ENCODE results near the gene SKA1.

The SKA1 gene

GRCh38 chr18:50359806-50360205, 15.0 kb upstream of the SKA1 start:
- H3K9me3 ChIP-seq (ENCODE audit: control insufficient read depth, low read length), result no peaks in the 10 kb centered on the region
- no peak overlapping the region for H3K4me3 ChIP-seq (ENCODE audit: low read length)
- H3K9ac ChIP-seq (ENCODE audit: low read length), result no peak overlapping the region
- H3K36me3 ChIP-seq (ENCODE audit: control insufficient read depth, insufficient read depth, low read length), result no peaks in the 10 kb centered on the region
- H3K27me3 ChIP-seq (ENCODE audit: control insufficient read depth, insufficient read depth, low read length), result peaks cover 4% of the 10 kb centered on the region
- H3K4me1 ChIP-seq (ENCODE audit: control insufficient read depth, insufficient read depth, low read length), result no peaks in the 10 kb centered on the region

- no peak overlapping the region for H3K4me3 ChIP-seq (ENCODE audit: low read length)
- H3K9me3 ChIP-seq (ENCODE audit: control insufficient read depth, low read length), result no peaks in the 10 kb centered on the region
- no peaks in the 10 kb centered on the region for H3K4me1 ChIP-seq (ENCODE audit: control insufficient read depth, insufficient read depth, low read length)
- peaks cover 4% of the 10 kb centered on the region for H3K27me3 ChIP-seq (ENCODE audit: control insufficient read depth, insufficient read depth, low read length)
- no peaks in the 10 kb centered on the region for H3K36me3 ChIP-seq (ENCODE audit: control insufficient read depth, insufficient read depth, low read length)
- no peak overlapping the region for H3K9ac ChIP-seq (ENCODE audit: low read length)
Measured at GRCh38 chr18:50360611-50361010, 14.2 kb upstream of the SKA1 start.

GRCh38 chr18:50369672-50370071, 5.2 kb upstream of the SKA1 start:
- Histone ChIP-seq H3K27me3 (ENCODE audit: control insufficient read depth, insufficient read depth, low read length) (no peaks in the 10 kb centered on the region), H3K9ac (ENCODE audit: low read length) (no peak overlapping the region), H3K9me3 (ENCODE audit: control insufficient read depth, low read length) (no peaks in the 10 kb centered on the region), H3K36me3 (ENCODE audit: control insufficient read depth, insufficient read depth, low read length) (no peaks in the 10 kb centered on the region), H3K4me1 (ENCODE audit: control insufficient read depth, insufficient read depth, low read length) (peaks cover 11% of the 10 kb centered on the region), H3K4me3 (ENCODE audit: low read length) (no peak overlapping the region)

GRCh38 chr18:50372743-50373142, 2.1 kb upstream of the SKA1 start:
- Histone ChIP-seq H3K27me3 (ENCODE audit: control insufficient read depth, insufficient read depth, low read length) (no peaks in the 10 kb centered on the region), H3K36me3 (ENCODE audit: control insufficient read depth, insufficient read depth, low read length) (no peaks in the 10 kb centered on the region), H3K9me3 (ENCODE audit: control insufficient read depth, low read length) (no peaks in the 10 kb centered on the region), H3K4me1 (ENCODE audit: control insufficient read depth, insufficient read depth, low read length) (peaks cover 11% of the 10 kb centered on the region), H3K9ac (ENCODE audit: low read length) (no peak overlapping the region), H3K4me3 (ENCODE audit: low read length) (no peak overlapping the region)

- H3K36me3 ChIP-seq (ENCODE audit: control insufficient read depth, insufficient read depth, low read length), result no peaks in the 10 kb centered on the region
- peak overlapping the region; percentile 80 for H3K9ac ChIP-seq (ENCODE audit: low read length)
- H3K9me3 ChIP-seq (ENCODE audit: control insufficient read depth, low read length), result no peaks in the 10 kb centered on the region
- H3K4me1 ChIP-seq (ENCODE audit: control insufficient read depth, insufficient read depth, low read length), result peaks cover 11% of the 10 kb centered on the region
- H3K4me3 ChIP-seq (ENCODE audit: low read length), result peak overlapping the region; percentile 48
- H3K27me3 ChIP-seq (ENCODE audit: control insufficient read depth, insufficient read depth, low read length), result no peaks in the 10 kb centered on the region
Measured at GRCh38 chr18:50373561-50374219, 1.2 kb upstream of the SKA1 start.

- H3K4me1 ChIP-seq (ENCODE audit: control insufficient read depth, insufficient read depth, low read length), result peaks cover 11% of the 10 kb centered on the region
- no peaks in the 10 kb centered on the region for H3K36me3 ChIP-seq (ENCODE audit: control insufficient read depth, insufficient read depth, low read length)
- H3K9ac ChIP-seq (ENCODE audit: low read length), result peak overlapping the region; percentile 80
- no peaks in the 10 kb centered on the region for H3K27me3 ChIP-seq (ENCODE audit: control insufficient read depth, insufficient read depth, low read length)
- H3K4me3 ChIP-seq (ENCODE audit: low read length), result peak overlapping the region; percentile 48
- no peaks in the 10 kb centered on the region for H3K9me3 ChIP-seq (ENCODE audit: control insufficient read depth, low read length)
Measured at GRCh38 chr18:50374220-50374752, 560 bp upstream of the SKA1 start.

- Histone ChIP-seq H3K4me3 (ENCODE audit: low read length) (no peak overlapping the region), H3K27me3 (ENCODE audit: control insufficient read depth, insufficient read depth, low read length) (no peaks in the 10 kb centered on the region), H3K4me1 (ENCODE audit: control insufficient read depth, insufficient read depth, low read length) (peaks cover 11% of the 10 kb centered on the region), H3K9me3 (ENCODE audit: control insufficient read depth, low read length) (no peaks in the 10 kb centered on the region), H3K9ac (ENCODE audit: low read length) (no peak overlapping the region), H3K36me3 (ENCODE audit: control insufficient read depth, insufficient read depth, low read length) (no peaks in the 10 kb centered on the region)
Measured at GRCh38 chr18:50377061-50377798, 2.4 kb downstream of the SKA1 start.

- no peaks in the 10 kb centered on the region for H3K4me1 ChIP-seq (ENCODE audit: control insufficient read depth, insufficient read depth, low read length)
Measured at GRCh38 chr18:50388988-50389387, 14.1 kb downstream of the SKA1 start.

GRCh38 chr18:50393802-50394201, 19.0 kb downstream of the SKA1 start:
- H3K27me3 ChIP-seq (ENCODE audit: control insufficient read depth, insufficient read depth, low read length), result no peaks in the 10 kb centered on the region
- no peak overlapping the region for H3K4me3 ChIP-seq (ENCODE audit: low read length)
- no peaks in the 10 kb centered on the region for H3K36me3 ChIP-seq (ENCODE audit: control insufficient read depth, insufficient read depth, low read length)
- H3K9ac ChIP-seq (ENCODE audit: low read length), result no peak overlapping the region
- H3K9me3 ChIP-seq (ENCODE audit: control insufficient read depth, low read length), result no peaks in the 10 kb centered on the region
- no peaks in the 10 kb centered on the region for H3K4me1 ChIP-seq (ENCODE audit: control insufficient read depth, insufficient read depth, low read length)

More at GRCh38 chr18:50388988-50389387, 14.1 kb downstream of the SKA1 start:
- Histone ChIP-seq H3K36me3 (ENCODE audit: control insufficient read depth, insufficient read depth, low read length) (no peaks in the 10 kb centered on the region), H3K27me3 (ENCODE audit: control insufficient read depth, insufficient read depth, low read length) (no peaks in the 10 kb centered on the region), H3K4me3 (ENCODE audit: low read length) (no peak overlapping the region), H3K9me3 (ENCODE audit: control insufficient read depth, low read length) (no peaks in the 10 kb centered on the region), H3K9ac (ENCODE audit: low read length) (no peak overlapping the region)

GRCh38 chr18:50395093-50395492, 20.2 kb downstream of the SKA1 start:
- Histone ChIP-seq H3K27me3 (ENCODE audit: control insufficient read depth, insufficient read depth, low read length) (no peaks in the 10 kb centered on the region), H3K36me3 (ENCODE audit: control insufficient read depth, insufficient read depth, low read length) (no peaks in the 10 kb centered on the region), H3K4me1 (ENCODE audit: control insufficient read depth, insufficient read depth, low read length) (no peaks in the 10 kb centered on the region), H3K4me3 (ENCODE audit: low read length) (no peak overlapping the region), H3K9ac (ENCODE audit: low read length) (no peak overlapping the region), H3K9me3 (ENCODE audit: control insufficient read depth, low read length) (no peaks in the 10 kb centered on the region)

GRCh38 chr18:50396005-50396660, 21.3 kb downstream of the SKA1 start:
- no peaks in the 10 kb centered on the region for H3K4me1 ChIP-seq (ENCODE audit: control insufficient read depth, insufficient read depth, low read length)
- peaks cover 2% of the 10 kb centered on the region for H3K27me3 ChIP-seq (ENCODE audit: control insufficient read depth, insufficient read depth, low read length)
- H3K4me3 ChIP-seq (ENCODE audit: low read length), result no peak overlapping the region
- no peak overlapping the region for H3K9ac ChIP-seq (ENCODE audit: low read length)
- no peaks in the 10 kb centered on the region for H3K9me3 ChIP-seq (ENCODE audit: control insufficient read depth, low read length)
- no peaks in the 10 kb centered on the region for H3K36me3 ChIP-seq (ENCODE audit: control insufficient read depth, insufficient read depth, low read length)

- Histone ChIP-seq H3K27me3 (ENCODE audit: control insufficient read depth, insufficient read depth, low read length) (peaks cover 10% of the 10 kb centered on the region), H3K9me3 (ENCODE audit: control insufficient read depth, low read length) (no peaks in the 10 kb centered on the region), H3K36me3 (ENCODE audit: control insufficient read depth, insufficient read depth, low read length) (no peaks in the 10 kb centered on the region), H3K4me1 (ENCODE audit: control insufficient read depth, insufficient read depth, low read length) (no peaks in the 10 kb centered on the region), H3K4me3 (ENCODE audit: low read length) (no peak overlapping the region), H3K9ac (ENCODE audit: low read length) (no peak overlapping the region)
Measured at GRCh38 chr18:50397023-50397422, 22.2 kb downstream of the SKA1 start.
